Neural cell (in vitro differentiated cells): ENCODE results near the gene SLC35G6.

Experiments
- CTCF ChIP-seq: fragments of 450-650 bp; IDR thresholded peaks from 2 replicates; pipeline ENCODE4 v1.5.1; 2014; ENCODE audit warnings: antibody characterized with exemption, mild to moderate bottlenecking, moderate library complexity; ENCODE audit not compliant: poor library complexity, severe bottlenecking
- EZH2 ChIP-seq: fragments of 200-600, 300-800 bp; shearing (Covaris generic), sonication (generic); IDR thresholded peaks from 2 replicates; pipeline ENCODE4 v1.6.1; 2014; ENCODE audit warnings: antibody characterized with exemption, low read length, borderline replicate concordance, mild to moderate bottlenecking; ENCODE audit not compliant: insufficient read depth, poor library complexity, severe bottlenecking
- POLR2AphosphoS5 ChIP-seq: IDR thresholded peaks from 2 replicates; pipeline ENCODE4 v1.6.1; 2012
- RAD21 ChIP-seq: fragments of 450-650 bp; conservative IDR thresholded peaks from 2 replicates; pipeline ENCODE4 v1.6.1; 2014; ENCODE audit warnings: antibody characterized with exemption, mild to moderate bottlenecking, moderate library complexity
- SMC3 ChIP-seq: fragments of 450-650 bp; conservative IDR thresholded peaks from 2 replicates; pipeline ENCODE4 v1.6.1; 2014; ENCODE audit warnings: antibody characterized with exemption, mild to moderate bottlenecking, moderate library complexity; ENCODE audit not compliant: poor library complexity
- TAF1 ChIP-seq: IDR thresholded peaks from 2 replicates; pipeline ENCODE4 v1.6.1; 2012; ENCODE audit warnings: low read depth

GRCh38 chr17:7502987-7503386 is 21.7 kb downstream of the SLC35G6 start:
- TF ChIP-seq CTCF (peak; percentile 43), EZH2 (no peak), POLR2AphosphoS5 (no peak), TAF1 (no peak), RAD21 (peak; percentile 45), SMC3 (peak; percentile 42)
